NAMALWA (cell line): ENCODE data around the gene C22orf23.

Experiments used
- DNase-seq: peaks from one replicate; pipeline ENCODE4 v3.0.0-alpha.2; 2015; ENCODE audit warnings: low spot score

C22orf23 gene

GRCh38 chr22:37925767-37926166, 27.6 kb downstream of the C22orf23 start:
- no peak for DNase-seq

- DNase-seq: no peak
Observed at GRCh38 chr22:37925330-37925729, 28.1 kb downstream of the C22orf23 start.

DNA sequence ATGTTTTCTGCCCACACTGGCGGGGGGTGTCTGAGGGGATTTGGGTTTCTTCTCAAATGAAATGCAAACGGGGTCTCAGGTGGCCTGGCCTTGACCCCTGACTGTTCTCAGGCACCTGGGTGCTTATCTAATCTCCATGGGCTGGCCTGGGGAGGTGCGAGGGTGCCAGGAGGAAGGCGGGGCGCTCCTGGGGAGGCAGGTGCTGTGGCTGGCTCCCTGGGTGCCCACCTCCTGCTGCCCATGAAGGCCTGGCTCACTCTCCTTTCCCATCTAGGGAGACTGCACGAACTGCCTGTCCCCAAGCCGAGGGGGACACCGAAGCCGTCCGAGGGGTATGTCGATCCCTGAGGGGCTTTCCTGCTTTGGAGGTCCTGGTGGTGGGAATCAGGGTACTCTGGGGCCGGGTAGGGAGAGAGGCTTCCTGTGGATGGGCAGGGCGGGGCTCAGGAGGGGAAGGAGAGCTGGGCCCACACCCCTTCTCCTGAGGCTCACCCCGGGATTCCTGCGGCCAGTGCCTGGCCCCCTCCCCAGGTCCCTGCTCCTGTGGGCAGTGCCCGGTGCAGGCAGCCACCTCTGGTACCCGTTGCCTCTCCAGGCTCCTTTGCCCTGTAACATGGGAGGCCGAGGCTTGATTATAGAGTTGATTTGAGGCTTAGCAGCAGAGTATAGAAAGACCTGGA, 28.9 kb downstream of the C22orf23 start:
- no peak for DNase-seq

DNA sequence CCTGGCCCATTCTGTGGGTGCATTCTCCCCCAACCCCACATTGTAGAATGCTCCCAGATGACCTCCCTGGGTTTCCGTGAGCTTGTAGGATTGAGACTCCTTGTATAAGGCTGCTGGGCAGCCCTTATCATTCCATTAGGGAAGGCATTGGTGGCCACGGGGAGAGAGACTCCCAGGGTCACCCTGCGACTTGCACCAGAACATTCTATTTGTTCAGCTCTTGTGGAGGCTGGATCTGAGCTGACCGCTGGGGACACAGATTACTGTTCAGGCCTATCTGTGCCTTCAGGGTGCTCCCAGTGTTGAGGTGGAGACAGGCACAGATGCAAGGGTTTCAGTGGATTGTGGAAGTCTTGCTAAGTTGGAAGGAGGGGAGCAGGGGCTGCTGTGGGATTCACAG, 29.5 kb downstream of the C22orf23 start:
- no peak for DNase-seq

GRCh38 chr22:37922191-37922590, 31.2 kb downstream of the C22orf23 start:
- DNase-seq: no peak

- no peak for DNase-seq
Observed at GRCh38 chr22:37920126-37920525, 33.3 kb downstream of the C22orf23 start.

DNA sequence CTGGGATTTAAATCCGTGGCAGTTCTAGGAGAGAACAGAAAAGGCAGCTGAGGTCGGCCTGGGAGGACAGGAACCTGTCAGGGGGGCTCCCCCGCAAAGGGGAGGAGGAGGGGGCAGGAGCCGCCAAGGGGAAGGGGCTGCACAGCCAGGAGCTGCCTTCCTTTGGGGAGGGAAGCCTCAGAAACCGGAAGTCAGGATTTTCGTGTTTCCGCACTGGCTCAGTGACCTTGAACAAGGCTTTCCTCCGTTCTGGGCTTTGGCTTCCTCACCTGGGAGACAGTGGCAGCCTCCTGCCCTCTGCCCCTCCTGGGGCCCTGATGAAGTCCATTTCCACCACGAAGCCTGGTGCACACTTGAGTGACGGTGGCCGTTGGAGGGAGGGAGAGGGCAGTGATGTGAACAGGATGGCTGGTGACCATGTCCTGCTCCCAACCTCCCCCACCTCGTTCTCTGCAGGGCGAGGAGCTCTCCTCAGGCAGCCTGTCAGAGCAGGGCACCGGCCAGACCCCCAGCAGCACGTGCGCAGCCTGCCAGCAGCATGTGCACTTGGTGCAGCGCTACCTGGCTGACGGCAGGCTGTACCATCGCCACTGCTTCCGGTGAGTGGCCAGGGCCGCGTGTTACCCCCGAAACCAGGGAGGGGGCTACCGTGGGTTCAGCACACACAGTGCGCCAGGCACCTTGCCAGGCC, 34.7 kb downstream of the C22orf23 start:
- no peak for DNase-seq

- DNase-seq: peak; percentile 54
Observed at GRCh38 chr22:37917874-37918548, 35.4 kb downstream of the C22orf23 start.

DNA sequence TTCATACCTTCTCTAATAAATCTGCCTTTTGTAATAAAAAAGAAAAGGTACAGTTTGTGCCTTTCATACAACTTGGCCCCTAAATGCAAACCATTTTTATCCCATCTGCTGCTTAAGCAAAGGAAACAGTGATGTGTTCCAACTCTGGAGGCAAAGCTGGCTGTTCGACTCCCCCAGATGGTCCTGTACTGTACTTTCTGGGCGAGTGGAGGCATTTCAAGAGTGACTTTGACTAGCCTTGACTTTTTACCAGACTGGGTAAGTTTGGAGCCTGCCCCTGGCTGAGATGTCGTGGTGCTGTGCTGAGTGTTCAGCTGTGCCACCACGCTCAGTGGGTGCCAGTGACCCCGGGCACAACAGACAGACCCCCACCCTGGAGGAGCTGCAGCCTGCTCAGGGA, 37.1 kb downstream of the C22orf23 start:
- DNase-seq: no peak

DNA sequence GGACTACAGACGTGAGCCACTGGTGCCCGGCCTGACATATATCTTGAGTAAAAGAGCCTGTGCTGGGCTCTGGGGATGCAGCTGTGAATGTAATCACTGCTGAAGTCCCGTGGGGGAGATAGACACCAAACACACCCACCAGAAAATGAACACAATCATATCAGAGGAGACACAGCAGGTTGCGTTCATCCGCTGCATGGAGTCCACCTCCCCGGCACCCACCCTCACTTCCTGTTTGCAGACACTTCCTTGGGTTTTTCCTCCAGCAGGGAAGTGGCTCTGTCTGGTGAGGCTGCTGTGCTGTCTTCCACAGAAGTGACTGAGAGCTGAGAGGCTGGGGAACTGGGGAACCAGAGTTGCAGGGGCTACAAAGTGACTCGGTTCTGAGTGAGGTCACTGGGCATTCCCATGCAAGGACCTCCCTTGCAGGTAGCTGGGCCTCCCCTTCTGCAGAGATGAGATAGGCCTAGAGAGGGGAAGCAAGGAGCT, 40.1 kb downstream of the C22orf23 start:
- no peak for DNase-seq

GRCh38 chr22:37912171-37912570, 41.2 kb downstream of the C22orf23 start:
- no peak for DNase-seq

GRCh38 chr22:37911697-37912096, 41.7 kb downstream of the C22orf23 start:
- no peak for DNase-seq

DNA sequence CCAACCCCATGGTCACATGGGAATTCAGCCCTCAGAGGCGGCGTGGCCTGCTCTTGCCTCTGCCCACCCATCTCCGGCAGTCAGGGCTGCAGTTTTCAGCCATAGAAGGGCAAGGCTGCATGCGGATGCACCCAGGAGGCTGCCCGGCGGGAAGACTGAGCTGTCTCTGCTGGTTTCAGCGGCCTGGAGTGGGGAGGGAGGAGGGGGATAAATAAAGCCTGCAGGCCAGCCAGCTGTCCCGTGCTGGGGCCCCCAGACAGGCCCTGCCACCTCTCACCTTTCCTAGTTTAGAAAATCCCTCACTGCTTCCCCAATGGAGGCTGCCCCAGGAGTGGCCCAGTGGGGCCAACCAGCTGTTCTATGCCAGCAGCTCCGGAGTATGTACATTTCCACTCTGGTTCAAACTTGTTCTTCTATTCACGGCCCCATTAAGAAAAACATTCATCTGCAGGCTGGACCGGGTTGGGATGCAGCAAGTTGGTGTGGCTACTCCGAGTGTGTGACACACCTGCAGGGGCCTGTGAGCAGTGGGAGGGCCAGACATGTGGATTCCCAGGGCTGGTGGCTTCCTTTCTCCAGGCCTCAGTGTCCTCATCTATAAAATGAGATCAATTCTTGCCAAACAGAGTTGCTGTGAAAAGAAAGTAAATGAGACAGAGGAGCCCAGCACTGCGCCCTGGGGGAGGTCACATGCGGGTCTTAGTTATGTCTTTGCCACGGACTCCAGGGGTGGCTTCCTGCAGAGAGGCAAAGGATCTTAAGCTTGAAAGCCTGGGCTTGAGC, 42.3 kb downstream of the C22orf23 start:
- no peak for DNase-seq

DNA sequence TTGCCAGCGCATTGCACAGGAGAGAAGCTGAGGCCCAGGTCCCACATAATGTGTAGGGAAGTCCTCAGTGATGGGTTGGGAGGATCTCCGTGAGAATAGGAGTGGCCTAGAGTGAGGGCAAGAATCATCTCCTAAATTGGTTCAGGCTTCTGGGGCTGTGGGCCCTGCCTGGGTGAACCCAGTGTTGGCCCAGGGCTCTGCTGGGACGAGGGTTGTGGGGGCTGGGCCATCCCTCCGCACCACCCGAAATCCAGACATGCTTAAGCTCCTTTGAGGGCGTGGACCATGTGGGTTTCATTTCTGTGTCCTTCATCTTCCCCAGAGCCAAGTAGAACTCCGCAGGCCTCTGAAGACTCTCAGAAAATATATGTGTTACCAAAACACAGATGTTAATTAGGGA, 43.6 kb downstream of the C22orf23 start:
- no peak for DNase-seq

GRCh38 chr22:37907036-37907954, 46.1 kb downstream of the C22orf23 start:
- DNase-seq: no peak

DNA sequence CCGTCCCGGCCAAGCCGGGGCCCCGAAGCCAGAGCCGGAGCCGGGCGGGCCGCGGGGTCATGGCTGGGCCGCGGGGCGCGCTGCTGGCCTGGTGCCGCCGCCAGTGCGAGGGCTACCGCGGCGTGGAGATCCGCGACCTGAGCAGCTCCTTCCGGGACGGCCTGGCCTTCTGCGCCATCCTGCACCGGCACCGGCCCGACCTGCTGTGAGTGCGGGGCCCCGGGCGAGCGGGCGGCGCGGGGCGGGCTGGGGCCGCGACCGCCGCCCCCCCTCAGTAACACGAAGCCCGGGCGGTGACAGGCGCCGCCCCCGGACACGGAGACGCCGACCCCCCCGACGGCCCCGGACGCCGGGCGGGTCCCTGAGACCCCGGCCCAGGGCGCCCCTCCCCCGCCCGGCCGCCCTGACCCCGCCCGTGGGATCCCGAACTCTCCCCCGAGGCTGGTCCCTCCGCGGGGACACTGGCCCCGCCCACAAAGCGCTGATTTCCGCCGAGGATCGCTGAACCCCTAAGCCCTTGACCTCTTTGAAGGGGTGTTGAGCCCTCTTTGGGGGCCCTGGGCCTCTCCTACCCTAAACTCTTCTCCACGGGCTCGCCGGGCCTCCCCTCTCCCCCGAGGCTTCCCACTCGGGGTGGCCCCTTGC, 46.9 kb downstream of the C22orf23 start:
- DNase-seq: peak; percentile 38

GRCh38 chr22:37905534-37906363, 47.7 kb downstream of the C22orf23 start, which contains the start of gene MICALL1:
TSS of gene MICALL1 (plus strand) at chr22:37906297. CDS start at chr22:37906423, 126 bp downstream.
- peak; percentile 67 for DNase-seq

DNA sequence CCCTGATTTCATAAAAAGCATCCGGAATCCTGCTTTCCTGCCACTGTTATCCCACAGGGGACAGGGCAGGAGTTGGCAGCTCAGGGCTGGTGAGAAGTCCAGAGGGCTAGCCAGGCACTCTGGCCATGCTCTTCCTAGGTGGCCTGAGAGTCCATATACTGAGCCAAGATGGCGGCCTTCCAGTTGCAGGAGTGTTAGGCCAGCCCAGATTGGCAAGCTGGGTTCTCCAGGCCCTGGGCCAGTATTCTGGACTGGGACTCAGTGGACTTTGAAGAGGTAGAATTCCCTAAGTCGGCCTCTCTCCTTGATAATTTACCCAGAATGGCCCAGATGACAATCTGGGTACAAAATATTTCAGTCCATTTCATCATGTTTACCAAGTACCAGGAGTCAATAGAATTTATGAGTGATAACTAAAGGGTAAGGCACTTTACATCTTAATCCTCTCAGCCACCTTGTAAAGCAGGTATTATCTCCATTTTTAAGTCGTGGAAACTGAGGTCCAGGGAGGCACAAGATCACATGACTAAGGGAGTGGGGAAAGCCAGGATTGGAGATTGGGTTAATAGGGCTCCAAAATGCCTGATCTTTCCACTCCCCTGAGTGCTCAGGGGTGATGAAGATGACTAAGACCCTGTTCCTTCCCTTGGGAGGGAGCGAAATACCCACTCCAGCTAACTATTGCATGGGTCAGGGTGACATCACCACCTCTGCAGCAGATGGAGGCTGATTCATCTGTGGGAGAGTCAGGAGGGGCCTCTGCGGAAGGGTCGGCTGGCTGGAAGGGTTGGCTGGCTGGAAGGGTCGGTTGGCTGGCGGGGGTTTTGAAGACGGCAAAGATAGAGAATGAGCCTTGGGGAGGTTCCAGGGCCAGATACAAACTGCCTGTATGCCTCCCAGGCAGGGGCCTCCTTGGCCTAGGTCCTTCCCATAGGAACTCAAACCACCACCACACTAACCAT, 48.5 kb downstream of the C22orf23 start:
- DNase-seq: no peak
